A549 (cell line): ENCODE data around the gene SHISAL1. TPM values are rescaled to one million over a fixed set of nuclear protein-coding genes. Genes with fewer than 3 reads are reported as not detected.

ENCODE experiments used
- ATAC-seq, 2 experiments: fragments of 200-7000 bp in 1 of 2; fragments of >200 bp in 1 of 2; cut with Nextera tagmentation in 1 of 2; cut with Tn5 transposase in 1 of 2; 3 replicates each; pipeline versions ENCODE4 v1.8.0 to v1.9.1; 2018 to 2020; ENCODE audit warnings: mild to moderate bottlenecking in 1 of 2, moderate library complexity in 1 of 2
- CTCF ChIA-PET: fragments of 300-600 bp; sonication (Branson Sonifier 250); formaldehyde crosslinking; extraction: SDS; loops from one replicate; lab custom pipeline; 2021; ENCODE audit warnings: antibody characterized with exemption, inconsistent platforms; lab: Yijun Ruan, JAX
- POLR2A ChIA-PET: fragments of 350-600 bp; formaldehyde crosslinking; extraction: SDS; loops from one replicate; lab custom pipeline; 2021; ENCODE audit warnings: antibody characterized with exemption, inconsistent platforms; lab: Yijun Ruan, JAX
- DNase-seq, 2 experiments: peaks; one replicate each; pipeline versions ENCODE4 v3.0.0 to v3.0.0-alpha.2; 2011 to 2016; ENCODE audit warnings: low read depth in 1 of 2, low spot score in 1 of 2
- FAIRE-seq: peaks from 2 replicates; lab custom pipeline; 2011; peaks lifted over from hg19 to GRCh38; lab: Jason Lieb, UNC
- H3K27ac ChIP-seq, 2 experiments: fragments of >200 bp; sonication (Bioruptor Twin); formaldehyde crosslinking; 3 replicates each; pipeline ENCODE4 v1.5.1; 2016 to 2017
- H3K4me1 ChIP-seq: fragments of >200 bp; sonication (Bioruptor Twin); formaldehyde crosslinking; 3 replicates; pipeline ENCODE4 v1.6.1; 2016
- H3K4me2 ChIP-seq: fragments of >200 bp; sonication (Bioruptor Twin); formaldehyde crosslinking; 3 replicates; pipeline ENCODE4 v1.6.1; 2016
- H3K4me3 ChIP-seq: fragments of >200 bp; sonication (Bioruptor Twin); formaldehyde crosslinking; 3 replicates; pipeline ENCODE4 v1.5.1; 2016
- H3K9me3 ChIP-seq: fragments of >200 bp; sonication (Bioruptor Twin); formaldehyde crosslinking; 3 replicates; pipeline ENCODE4 v1.6.1; 2016
- BHLHE40 ChIP-seq: IDR thresholded peaks from 2 replicates; pipeline ENCODE4 v1.6.1; 2012; ENCODE audit warnings: low read depth, low read length, inconsistent platforms
- CBX2 ChIP-seq: fragments of 200-600 bp; sonication (generic); IDR thresholded peaks from 2 replicates; pipeline ENCODE4 v1.6.1; 2016; ENCODE audit warnings: low read depth, mild to moderate bottlenecking, borderline replicate concordance
- CEBPB ChIP-seq, 2 experiments: fragments of >200 bp in 1 of 2; sonication (Bioruptor Twin) in 1 of 2; formaldehyde crosslinking in 1 of 2; IDR thresholded peaks; 2 replicates each; pipeline ENCODE4 v1.6.1; 2012 to 2016
- CHD2 ChIP-seq: fragments of 150-350 bp; IDR thresholded peaks from 2 replicates; pipeline ENCODE4 v1.6.1; 2014; ENCODE audit warnings: low read length; ENCODE audit not compliant: partially characterized antibody
- EHF ChIP-seq: fragments of 250-450 bp; sonication (Bioruptor Pico); IDR thresholded peaks from 2 replicates; pipeline ENCODE4 v1.5.0; 2020; ENCODE audit warnings: mild to moderate bottlenecking
- FOSB ChIP-seq: fragments of 250-450 bp; sonication (Bioruptor Pico); IDR thresholded peaks from 2 replicates; pipeline ENCODE4 v1.5.0; 2020; ENCODE audit warnings: mild to moderate bottlenecking, moderate library complexity
- HEYL ChIP-seq: fragments of 250-450 bp; sonication (Bioruptor Pico); IDR thresholded peaks from 2 replicates; pipeline ENCODE4 v1.8.0; 2021; ENCODE audit warnings: mild to moderate bottlenecking, moderate library complexity
- HOXB5 ChIP-seq: fragments of 250-450 bp; sonication (Bioruptor Pico); IDR thresholded peaks from 2 replicates; pipeline ENCODE4 v1.5.0; 2020; ENCODE audit warnings: mild to moderate bottlenecking, moderate library complexity
- KDM1A ChIP-seq: fragments of 200-600 bp; sonication (generic); IDR thresholded peaks from 2 replicates; pipeline ENCODE4 v1.6.1; 2016; ENCODE audit warnings: low read depth, mild to moderate bottlenecking
- KDM5A ChIP-seq: fragments of 200-600 bp; sonication (generic); IDR thresholded peaks from 2 replicates; pipeline ENCODE4 v1.6.1; 2016; ENCODE audit warnings: antibody characterized with exemption, mild to moderate bottlenecking
- MAZ ChIP-seq: fragments of 150-350 bp; IDR thresholded peaks from 2 replicates; pipeline ENCODE4 v1.6.1; 2014; ENCODE audit warnings: antibody characterized with exemption, low read depth, low read length, borderline replicate concordance
- MYC ChIP-seq: IDR thresholded peaks from 2 replicates; pipeline ENCODE4 v1.6.1; 2012; ENCODE audit warnings: mild to moderate bottlenecking, inconsistent platforms, low read length, improper control_type of control experiment, borderline replicate concordance
- NFE2L2 ChIP-seq: fragments of 150-350 bp; conservative IDR thresholded peaks from 2 replicates; pipeline ENCODE4 v1.6.1; 2014; ENCODE audit warnings: low read length
- NPAS2 ChIP-seq: fragments of 250-450 bp; sonication (Bioruptor Pico); IDR thresholded peaks from 2 replicates; pipeline ENCODE4 v1.8.0; 2022; ENCODE audit warnings: mild to moderate bottlenecking, moderate library complexity, borderline replicate concordance
- NR3C1 ChIP-seq: fragments of >200 bp; sonication (Bioruptor Twin); formaldehyde crosslinking; IDR thresholded peaks from 3 replicates; pipeline ENCODE4 v1.6.1; 2017
- PHF8 ChIP-seq: fragments of 200-600 bp; sonication (generic); IDR thresholded peaks from 2 replicates; pipeline ENCODE4 v1.6.1; 2016; ENCODE audit warnings: low read depth, mild to moderate bottlenecking, antibody characterized with exemption, moderate library complexity, borderline replicate concordance
- POLR2A ChIP-seq: IDR thresholded peaks from 2 replicates; pipeline ENCODE4 v1.6.1; 2012; ENCODE audit warnings: mild to moderate bottlenecking, low read length
- POLR2AphosphoS2 ChIP-seq: conservative IDR thresholded peaks from 2 replicates; pipeline ENCODE4 v1.6.1; 2012; ENCODE audit warnings: low read length, improper control_type of control experiment, inconsistent platforms
- RAD21 ChIP-seq, 2 experiments: fragments of >200 bp in 1 of 2; sonication (Bioruptor Twin) in 1 of 2; formaldehyde crosslinking in 1 of 2; IDR thresholded peaks in 1 of 2; conservative IDR thresholded peaks in 1 of 2; 2 replicates in 1 of 2; 3 replicates in 1 of 2; pipeline ENCODE4 v1.6.1; 2012 to 2018; ENCODE audit warnings: inconsistent platforms in 1 of 2
- RARB ChIP-seq: fragments of 250-450 bp; sonication (Bioruptor Pico); IDR thresholded peaks from 2 replicates; pipeline ENCODE4 v1.8.0; 2021; ENCODE audit warnings: mild to moderate bottlenecking, moderate library complexity
- RNF2 ChIP-seq: fragments of 200-600 bp; sonication (generic); IDR thresholded peaks from 2 replicates; pipeline ENCODE4 v1.6.1; 2016; ENCODE audit warnings: low read depth, mild to moderate bottlenecking, antibody characterized with exemption, moderate library complexity, borderline replicate concordance
- SREBF2 ChIP-seq: fragments of 450-650 bp; IDR thresholded peaks from 2 replicates; pipeline ENCODE4 v1.6.1; 2014; ENCODE audit warnings: mild to moderate bottlenecking, moderate library complexity
- ZFP36 ChIP-seq: fragments of 450-650 bp; IDR thresholded peaks from 2 replicates; pipeline ENCODE4 v1.6.1; 2014; ENCODE audit warnings: borderline replicate concordance; ENCODE audit not compliant: partially characterized antibody
- WGBS: methylation state at CpG from one replicate; pipeline ENCODE4 v1.1.6; 2017; ENCODE audit errors: missing lambda C conversion rate; 5-methylcytosine and 5-hydroxymethylcytosine counted together
- polyA plus RNA-seq, 4 experiments: library from polyadenylated mRNA; depleted of rRNA in 3 of 4; stranded (reverse); fragments of >200 nt; fragmentation: RNase III in 1 of 4; extraction: RNeasy Plus Mini Kit Qiagen cat#74134 plus additional on column Dnase treatment in 1 of 4; gene quantifications; 2 replicates in 3 of 4; 3 replicates in 1 of 4; pipeline ENCODE4 v1.2.3, GENCODE V29; 2011 to 2017
- TF ChIP-seq, protein P1 (sequence below): fragments of 150-350 bp; IDR thresholded peaks from 2 replicates; pipeline ENCODE4 v1.6.1; 2014; ENCODE audit warnings: low read depth, mild to moderate bottlenecking, low read length
- TF ChIP-seq, protein P2 (sequence below): fragments of 250-450 bp; sonication (Bioruptor Pico); IDR thresholded peaks from 2 replicates; pipeline ENCODE4 v1.5.0; 2021; ENCODE audit warnings: mild to moderate bottlenecking, moderate library complexity, borderline replicate concordance
- TF ChIP-seq, protein P3 (sequence below): fragments of 200-600 bp; sonication (generic); IDR thresholded peaks from 2 replicates; pipeline ENCODE4 v1.6.1; 2016; ENCODE audit warnings: antibody characterized with exemption, mild to moderate bottlenecking, moderate library complexity
- TF ChIP-seq, protein P4 (sequence below): fragments of >200 bp; sonication (Bioruptor Twin); formaldehyde crosslinking; IDR thresholded peaks from 3 replicates; pipeline ENCODE4 v1.6.1; 2016

The SHISAL1 gene
- polyA plus RNA-seq, 2 of the 4 experiments (the other 2 are of a cell fraction) = 0.61 to 1.9 TPM

DNA sequence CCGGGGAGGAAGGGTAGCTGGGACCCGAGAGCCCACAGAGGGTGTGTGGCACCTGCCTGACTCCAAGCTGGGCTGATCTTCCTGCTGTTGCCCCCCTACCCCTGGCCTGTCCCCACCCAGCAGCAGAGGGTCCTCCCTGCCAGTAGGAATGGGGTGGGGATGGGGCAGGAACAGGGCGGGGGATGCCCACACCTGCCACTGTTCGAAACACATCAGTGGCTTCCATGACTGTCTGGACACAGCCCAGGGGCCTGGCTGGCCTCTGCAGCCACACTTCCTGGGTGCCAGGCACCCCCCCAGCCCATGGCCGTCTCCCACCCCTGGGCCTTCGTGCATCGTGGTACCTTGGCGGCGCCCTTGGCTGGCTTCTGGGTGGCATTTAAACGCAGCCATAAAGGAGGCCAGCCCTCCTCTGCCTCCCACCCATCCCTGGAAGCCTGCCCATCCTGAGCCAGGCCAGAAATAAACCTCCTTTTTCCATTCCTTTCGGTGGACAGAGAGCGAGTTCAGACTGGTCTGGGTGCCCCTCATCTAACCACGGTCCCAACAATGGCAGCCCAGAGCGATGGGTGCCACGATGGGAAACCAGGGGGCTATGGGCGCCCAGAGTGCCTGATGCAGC is 745 bp upstream of the SHISAL1 start (continued):
- no peak for TF ChIP-seq ZFP36
- TF ChIP-seq, protein P1, sequence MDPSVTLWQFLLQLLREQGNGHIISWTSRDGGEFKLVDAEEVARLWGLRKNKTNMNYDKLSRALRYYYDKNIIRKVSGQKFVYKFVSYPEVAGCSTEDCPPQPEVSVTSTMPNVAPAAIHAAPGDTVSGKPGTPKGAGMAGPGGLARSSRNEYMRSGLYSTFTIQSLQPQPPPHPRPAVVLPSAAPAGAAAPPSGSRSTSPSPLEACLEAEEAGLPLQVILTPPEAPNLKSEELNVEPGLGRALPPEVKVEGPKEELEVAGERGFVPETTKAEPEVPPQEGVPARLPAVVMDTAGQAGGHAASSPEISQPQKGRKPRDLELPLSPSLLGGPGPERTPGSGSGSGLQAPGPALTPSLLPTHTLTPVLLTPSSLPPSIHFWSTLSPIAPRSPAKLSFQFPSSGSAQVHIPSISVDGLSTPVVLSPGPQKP = no peak
- TF ChIP-seq NR3C1 = no peak
- TF ChIP-seq KDM5A = no peak

DNA sequence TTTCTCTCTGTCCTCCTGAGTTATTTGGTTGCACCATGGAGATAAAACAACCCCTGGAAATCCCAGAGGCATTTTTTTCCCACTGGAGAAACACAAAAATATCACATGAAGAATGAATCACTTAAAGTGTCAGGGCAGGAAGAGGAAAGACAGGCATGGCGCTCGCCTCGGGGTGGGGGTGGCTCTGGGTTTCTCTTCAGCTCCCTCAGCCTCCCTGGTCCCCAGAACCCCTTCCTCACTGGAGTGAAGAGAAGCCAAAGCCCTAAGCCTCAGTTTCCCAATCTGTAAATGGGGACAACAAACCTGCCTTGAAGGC is 938 bp downstream of the SHISAL1 start:
- ATAC-seq = no peak
- H3K4me3 ChIP-seq = no peak overlapping the region
- DNase-seq = no peak
- POLR2A ChIA-PET = no interaction called here
- no peak overlapping the region for H3K4me2 ChIP-seq
- TF ChIP-seq BHLHE40 = no peak
- TF ChIP-seq CHD2 = no peak
- no peak for TF ChIP-seq HOXB5 (CRISPR knock-in tag)
- TF ChIP-seq POLR2A = no peak
- TF ChIP-seq MYC = no peak
- TF ChIP-seq, protein P2, sequence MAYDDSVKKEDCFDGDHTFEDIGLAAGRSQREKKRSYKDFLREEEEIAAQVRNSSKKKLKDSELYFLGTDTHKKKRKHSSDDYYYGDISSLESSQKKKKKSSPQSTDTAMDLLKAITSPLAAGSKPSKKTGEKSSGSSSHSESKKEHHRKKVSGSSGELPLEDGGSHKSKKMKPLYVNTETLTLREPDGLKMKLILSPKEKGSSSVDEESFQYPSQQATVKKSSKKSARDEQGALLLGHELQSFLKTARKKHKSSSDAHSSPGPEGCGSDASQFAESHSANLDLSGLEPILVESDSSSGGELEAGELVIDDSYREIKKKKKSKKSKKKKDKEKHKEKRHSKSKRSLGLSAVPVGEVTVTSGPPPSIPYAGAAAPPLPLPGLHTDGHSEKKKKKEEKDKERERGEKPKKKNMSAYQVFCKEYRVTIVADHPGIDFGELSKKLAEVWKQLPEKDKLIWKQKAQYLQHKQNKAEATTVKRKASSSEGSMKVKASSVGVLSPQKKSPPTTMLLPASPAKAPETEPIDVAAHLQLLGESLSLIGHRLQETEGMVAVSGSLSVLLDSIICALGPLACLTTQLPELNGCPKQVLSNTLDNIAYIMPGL (CRISPR knock-in tag) = no peak
- TF ChIP-seq HEYL (CRISPR knock-in tag) = no peak
- no peak for TF ChIP-seq CEBPB (IDR thresholded peaks at IDR 0.05)
- TF ChIP-seq NFE2L2 = no peak
- no peak for TF ChIP-seq RNF2
- TF ChIP-seq EHF = no peak
- TF ChIP-seq, protein P3, sequence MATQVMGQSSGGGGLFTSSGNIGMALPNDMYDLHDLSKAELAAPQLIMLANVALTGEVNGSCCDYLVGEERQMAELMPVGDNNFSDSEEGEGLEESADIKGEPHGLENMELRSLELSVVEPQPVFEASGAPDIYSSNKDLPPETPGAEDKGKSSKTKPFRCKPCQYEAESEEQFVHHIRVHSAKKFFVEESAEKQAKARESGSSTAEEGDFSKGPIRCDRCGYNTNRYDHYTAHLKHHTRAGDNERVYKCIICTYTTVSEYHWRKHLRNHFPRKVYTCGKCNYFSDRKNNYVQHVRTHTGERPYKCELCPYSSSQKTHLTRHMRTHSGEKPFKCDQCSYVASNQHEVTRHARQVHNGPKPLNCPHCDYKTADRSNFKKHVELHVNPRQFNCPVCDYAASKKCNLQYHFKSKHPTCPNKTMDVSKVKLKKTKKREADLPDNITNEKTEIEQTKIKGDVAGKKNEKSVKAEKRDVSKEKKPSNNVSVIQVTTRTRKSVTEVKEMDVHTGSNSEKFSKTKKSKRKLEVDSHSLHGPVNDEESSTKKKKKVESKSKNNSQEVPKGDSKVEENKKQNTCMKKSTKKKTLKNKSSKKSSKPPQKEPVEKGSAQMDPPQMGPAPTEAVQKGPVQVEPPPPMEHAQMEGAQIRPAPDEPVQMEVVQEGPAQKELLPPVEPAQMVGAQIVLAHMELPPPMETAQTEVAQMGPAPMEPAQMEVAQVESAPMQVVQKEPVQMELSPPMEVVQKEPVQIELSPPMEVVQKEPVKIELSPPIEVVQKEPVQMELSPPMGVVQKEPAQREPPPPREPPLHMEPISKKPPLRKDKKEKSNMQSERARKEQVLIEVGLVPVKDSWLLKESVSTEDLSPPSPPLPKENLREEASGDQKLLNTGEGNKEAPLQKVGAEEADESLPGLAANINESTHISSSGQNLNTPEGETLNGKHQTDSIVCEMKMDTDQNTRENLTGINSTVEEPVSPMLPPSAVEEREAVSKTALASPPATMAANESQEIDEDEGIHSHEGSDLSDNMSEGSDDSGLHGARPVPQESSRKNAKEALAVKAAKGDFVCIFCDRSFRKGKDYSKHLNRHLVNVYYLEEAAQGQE = no peak
- no peak for TF ChIP-seq MAZ
- FAIRE-seq = no peak
- CTCF ChIA-PET = interaction anchor here (1.1 to 1.9 kb wide), 2 partner anchors 318 to 419 kb away, joined by 3 to 4 read pairs; no protein-coding TSS in a partner anchor
- peaks cover 25% of the 10 kb centered on the region for H3K4me1 ChIP-seq
- H3K27ac ChIP-seq = no peak overlapping the region
- WGBS = 53% methylated on average over 3 of the region's 3 CpGs
- H3K9me3 ChIP-seq = no peaks in the 10 kb centered on the region

DNA sequence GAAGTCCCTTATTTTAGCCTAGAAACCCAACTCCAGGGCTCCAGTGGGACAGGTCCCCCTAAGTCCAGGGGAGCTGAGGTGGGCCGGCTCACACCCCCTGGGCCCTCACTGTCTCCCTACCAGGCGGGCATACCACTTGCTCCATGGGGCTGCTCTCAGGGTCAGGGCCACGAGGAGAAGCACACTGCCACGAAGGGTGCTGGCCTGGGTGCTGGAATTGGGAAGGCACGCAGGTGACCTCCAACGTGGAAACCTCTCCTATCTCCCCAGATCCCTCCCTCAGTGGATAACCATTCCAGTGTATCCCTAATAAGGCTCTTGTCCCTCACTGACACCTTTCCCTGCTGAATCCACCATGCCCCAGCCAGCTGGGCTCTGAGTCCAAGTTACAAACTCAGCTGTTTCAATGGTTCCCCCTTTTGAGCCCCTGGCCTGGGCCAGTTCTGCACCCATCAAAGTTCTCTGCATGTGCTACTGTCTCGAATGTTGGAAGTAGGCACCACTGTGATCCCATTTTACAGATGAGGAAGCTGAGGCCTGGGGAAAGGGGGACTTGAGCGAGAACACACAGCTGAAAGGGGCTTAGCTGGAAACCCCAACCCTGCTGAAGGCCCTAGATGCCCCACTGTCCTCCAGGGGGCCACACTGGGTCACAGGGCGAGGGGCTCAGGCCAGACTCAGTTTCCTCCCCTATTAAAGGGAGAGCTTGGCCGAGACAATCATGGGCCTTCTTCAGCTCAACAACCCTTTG is 1.5 kb downstream of the SHISAL1 start:
- H3K4me3 ChIP-seq = no peak overlapping the region
- ChIA-PET POLR2A (no interaction called here), CTCF (interaction anchor here (0.6 to 1.9 kb wide), 4 partner anchors 16 to 419 kb away, joined by 3 to 4 read pairs (median 4); no protein-coding TSS in a partner anchor)
- H3K4me2 ChIP-seq = no peak overlapping the region
- H3K4me1 ChIP-seq = peaks cover 25% of the 10 kb centered on the region
- FAIRE-seq (no peak), DNase-seq (no peak), ATAC-seq (no peak)
- H3K27ac ChIP-seq = no peak overlapping the region
- no peaks in the 10 kb centered on the region for H3K9me3 ChIP-seq
- WGBS = 78% methylated on average over 5 of the region's 10 CpGs
- TF ChIP-seq RAD21 (conservative IDR thresholded peaks at IDR 0.05 in 1 of 2, IDR thresholded peaks at IDR 0.05 in 1 of 2) (no peak), RARB (no peak), CBX2 (no peak), FOSB (CRISPR knock-in tag) (no peak), PHF8 (no peak), POLR2AphosphoS2 (no peak), SREBF2 (no peak), NPAS2 (CRISPR knock-in tag) (no peak), KDM1A (no peak), HEYL (CRISPR knock-in tag) (no peak)
- TF ChIP-seq, protein P4, sequence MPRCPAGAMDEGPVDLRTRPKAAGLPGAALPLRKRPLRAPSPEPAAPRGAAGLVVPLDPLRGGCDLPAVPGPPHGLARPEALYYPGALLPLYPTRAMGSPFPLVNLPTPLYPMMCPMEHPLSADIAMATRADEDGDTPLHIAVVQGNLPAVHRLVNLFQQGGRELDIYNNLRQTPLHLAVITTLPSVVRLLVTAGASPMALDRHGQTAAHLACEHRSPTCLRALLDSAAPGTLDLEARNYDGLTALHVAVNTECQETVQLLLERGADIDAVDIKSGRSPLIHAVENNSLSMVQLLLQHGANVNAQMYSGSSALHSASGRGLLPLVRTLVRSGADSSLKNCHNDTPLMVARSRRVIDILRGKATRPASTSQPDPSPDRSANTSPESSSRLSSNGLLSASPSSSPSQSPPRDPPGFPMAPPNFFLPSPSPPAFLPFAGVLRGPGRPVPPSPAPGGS = no peak
